ENCODE data around the gene NUDT1. TPM values are rescaled to one million over a fixed set of nuclear protein-coding genes. Genes with fewer than 3 reads are reported as not detected.

The NUDT1 gene
- total and polyA plus RNA-seq, 2 experiments from 2014 or later = 54.5 to 163 TPM

- no peak for TF ChIP-seq ZNF462 (CRISPR knock-in tag; IDR thresholded peaks at IDR 0.05)
These were observed 28.0 kb downstream of the NUDT1 start (continued) for GRCh38 chr7:2269991-2270460.

- peaks cover 11% of the 10 kb centered on the region for H3K9me3 Mint-ChIP-seq
- H3K36me3 Mint-ChIP-seq (ENCODE audit: low read depth) = peaks cover 36% of the 10 kb centered on the region
- H3K4me1 Mint-ChIP-seq = peaks cover 6% of the 10 kb centered on the region
- H3K9me2 ChIP-seq (ENCODE audit: insufficient read depth) = no peaks in the 10 kb centered on the region
- H2AFZ ChIP-seq = no peak overlapping the region
- H3K27ac ChIP-seq (ENCODE audit: low read depth) = 0 out of 2 replicates have a peak overlapping the region, but pooled peaks have one; percentile 55
- no peaks in the 10 kb centered on the region for H3K79me2 ChIP-seq (replicated peaks; ENCODE audit: insufficient read depth)
- no peak overlapping the region for H3K4me3 Mint-ChIP-seq
- H4K20me1 ChIP-seq (replicated peaks; ENCODE audit: insufficient read depth) = no peaks in the 10 kb centered on the region
- H3K4me3 ChIP-seq = no peak overlapping the region
- DNase-seq (ENCODE audit: low spot score) (no peak), ATAC-seq (no peak; the same call in 2 of the 3 replicates)
- 0 out of 2 replicates have a peak, but pooled peaks cover 3% of the 10 kb centered on the region for H3F3A ChIP-seq (replicated peaks; ENCODE audit: low read depth)
- no peak overlapping the region for H3K4me2 ChIP-seq
- H3K27me3 Mint-ChIP-seq (ENCODE audit: insufficient read depth, low read depth, poor library complexity) = peaks cover 2% of the 10 kb centered on the region
- H3K36me3 ChIP-seq (ENCODE audit: insufficient read depth) = 0 out of 2 replicates have a peak, but pooled peaks cover 2% of the 10 kb centered on the region
- peaks cover 14% of the 10 kb centered on the region; the same call in 1 of the 2 replicates for H3K4me1 ChIP-seq (ENCODE audit: insufficient read depth)
- no peaks in the 10 kb centered on the region for H3K27me3 ChIP-seq (ENCODE audit: insufficient read depth)
- H3K27ac Mint-ChIP-seq = no peak overlapping the region
- TF ChIP-seq EZH2phosphoT487 (IDR thresholded peaks at IDR 0.05; ENCODE audit: unreplicated experiment) (no peak), CTCF (conservative IDR thresholded peaks at IDR 0.05; ENCODE audit: low read depth in 2 of 2) (no peak), ZNF114 (CRISPR knock-in tag; IDR thresholded peaks at IDR 0.05) (no peak), EZH2 (IDR thresholded peaks at IDR 0.05; ENCODE audit: low read depth, unreplicated experiment) (no peak), ZNF331 (CRISPR knock-in tag; IDR thresholded peaks at IDR 0.05; ENCODE audit: low read depth) (no peak), ETS1 (IDR thresholded peaks at IDR 0.05) (no peak), NANOG (IDR thresholded peaks at IDR 0.05; ENCODE audit: borderline replicate concordance) (no peak)
These were observed 28.5 kb downstream of the NUDT1 start for GRCh38 chr7:2270495-2270894.

Data from GM23338 (cell line).